BJ (cell line): Measurements from ENCODE around the gene PSMC4. TPM values are rescaled to one million over a fixed set of nuclear protein-coding genes. Genes with fewer than 3 reads are reported as not detected.

Experiments used
- CTCF ChIA-PET: fragments of 350-600 bp; formaldehyde crosslinking; extraction: SDS; loops from one replicate; lab custom pipeline; 2021; ENCODE audit warnings: antibody characterized with exemption, inconsistent platforms; lab: Yijun Ruan, JAX
- POLR2A ChIA-PET: fragments of 300-600 bp; sonication (Branson Sonifier 250); formaldehyde crosslinking; extraction: SDS; loops from one replicate; lab custom pipeline; 2021; ENCODE audit warnings: antibody characterized with exemption; lab: Charles Lee
- DNase-seq: peaks from one replicate; pipeline ENCODE4 v3.0.0-alpha.2; 2011; ENCODE audit warnings: low read depth
- H3K27me3 ChIP-seq: 2 replicates; pipeline ENCODE4 v1.6.0; 2011; ENCODE audit warnings: low read length; ENCODE audit not compliant: control insufficient read depth, insufficient read depth
- H3K36me3 ChIP-seq: 2 replicates; pipeline ENCODE4 v1.5.1; 2011; ENCODE audit warnings: low read length; ENCODE audit not compliant: control insufficient read depth, insufficient read depth
- H3K4me3 ChIP-seq: 2 replicates; pipeline ENCODE4 v1.5.1; 2011; ENCODE audit warnings: low read depth, mild to moderate bottlenecking, control low read depth, low read length
- polyA plus RNA-seq: library from polyadenylated mRNA; depleted of rRNA; stranded (reverse); fragments of >200 nt; gene quantifications from 2 replicates; pipeline ENCODE4 v1.2.3, GENCODE V29; 2011
- TF ChIP-seq, protein P1 (sequence below): IDR thresholded peaks from 2 replicates; pipeline ENCODE4 v1.5.1; 2011; ENCODE audit warnings: low read depth, mild to moderate bottlenecking, control low read depth, inconsistent platforms, low read length, moderate library complexity; ENCODE audit not compliant: insufficient read depth

Gene PSMC4
- polyA plus RNA-seq, 1 experiment, result 105 TPM

DNA sequence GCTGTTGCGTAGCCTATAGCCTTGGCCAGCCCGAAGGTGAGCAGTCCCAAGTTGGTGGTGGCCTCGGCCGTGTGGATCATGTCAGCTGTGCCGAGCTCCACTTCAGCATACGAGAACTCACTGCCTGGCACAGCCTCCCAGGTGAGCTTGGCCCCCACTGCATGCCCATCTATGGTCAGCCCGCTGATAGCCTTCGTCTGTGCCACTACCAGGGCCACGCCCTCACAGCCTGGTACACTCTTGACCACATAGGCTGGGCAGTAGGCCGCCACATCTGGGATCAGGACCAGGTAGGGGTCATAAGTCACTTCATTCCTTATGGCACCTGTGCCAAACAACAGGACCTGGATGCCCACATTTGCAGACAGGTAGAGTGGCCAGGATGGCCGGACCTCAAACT is 43.9 kb upstream of the PSMC4 start:
- Histone ChIP-seq H3K27me3 (no peaks in the 10 kb centered on the region; the same call in 1 of the 2 replicates), H3K4me3 (no peak overlapping the region), H3K36me3 (no peaks in the 10 kb centered on the region)
- ChIA-PET POLR2A (no interaction called here), CTCF (no interaction called here)
- TF ChIP-seq, protein P1, sequence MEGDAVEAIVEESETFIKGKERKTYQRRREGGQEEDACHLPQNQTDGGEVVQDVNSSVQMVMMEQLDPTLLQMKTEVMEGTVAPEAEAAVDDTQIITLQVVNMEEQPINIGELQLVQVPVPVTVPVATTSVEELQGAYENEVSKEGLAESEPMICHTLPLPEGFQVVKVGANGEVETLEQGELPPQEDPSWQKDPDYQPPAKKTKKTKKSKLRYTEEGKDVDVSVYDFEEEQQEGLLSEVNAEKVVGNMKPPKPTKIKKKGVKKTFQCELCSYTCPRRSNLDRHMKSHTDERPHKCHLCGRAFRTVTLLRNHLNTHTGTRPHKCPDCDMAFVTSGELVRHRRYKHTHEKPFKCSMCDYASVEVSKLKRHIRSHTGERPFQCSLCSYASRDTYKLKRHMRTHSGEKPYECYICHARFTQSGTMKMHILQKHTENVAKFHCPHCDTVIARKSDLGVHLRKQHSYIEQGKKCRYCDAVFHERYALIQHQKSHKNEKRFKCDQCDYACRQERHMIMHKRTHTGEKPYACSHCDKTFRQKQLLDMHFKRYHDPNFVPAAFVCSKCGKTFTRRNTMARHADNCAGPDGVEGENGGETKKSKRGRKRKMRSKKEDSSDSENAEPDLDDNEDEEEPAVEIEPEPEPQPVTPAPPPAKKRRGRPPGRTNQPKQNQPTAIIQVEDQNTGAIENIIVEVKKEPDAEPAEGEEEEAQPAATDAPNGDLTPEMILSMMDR, result no peak
- DNase-seq, result no peak

DNA sequence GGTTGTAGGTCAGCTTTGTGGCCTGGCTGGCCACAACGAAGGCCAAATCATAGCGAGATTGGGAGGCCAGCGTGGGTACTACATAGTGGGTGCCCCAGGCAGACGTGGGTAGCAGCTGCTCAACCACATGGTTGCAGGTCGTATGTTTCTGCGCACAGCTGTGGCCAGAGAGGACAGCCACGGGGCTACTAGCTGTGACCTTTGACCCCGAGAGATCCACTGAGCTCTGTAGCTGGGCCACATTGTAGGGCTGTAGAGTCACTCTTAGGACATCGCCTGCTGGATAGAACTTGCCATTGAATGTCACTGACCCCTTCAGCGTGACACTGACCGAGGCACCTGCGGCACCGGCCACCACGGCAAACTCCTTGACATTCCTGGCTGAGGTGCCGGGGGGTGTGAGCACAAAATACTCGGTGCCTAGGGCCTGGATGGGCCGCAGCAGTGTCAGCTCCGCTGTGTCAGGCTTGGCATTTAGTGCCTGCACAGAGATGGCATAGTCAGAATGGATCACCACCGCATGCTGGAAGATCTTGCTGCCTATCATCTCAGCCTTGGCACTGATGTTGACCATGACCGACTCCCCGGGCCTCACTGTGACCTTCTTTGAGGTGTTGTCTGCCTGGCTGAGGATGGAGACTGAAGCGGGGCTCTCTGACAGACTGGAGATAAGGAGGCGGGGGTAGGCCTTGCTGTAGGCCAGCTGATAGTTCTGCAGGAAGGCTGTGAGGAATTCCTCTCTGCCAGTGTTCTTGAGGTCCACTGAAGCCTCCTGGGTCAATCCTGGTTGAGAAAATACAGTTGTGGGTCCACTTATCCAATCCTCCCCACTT is 43.2 kb upstream of the PSMC4 start:
- TF ChIP-seq, protein P1, result no peak
- H3K4me3 ChIP-seq, result no peak overlapping the region
- H3K36me3 ChIP-seq, result no peaks in the 10 kb centered on the region
- ChIA-PET CTCF (no interaction called here), POLR2A (no interaction called here)
- DNase-seq, result no peak
- H3K27me3 ChIP-seq, result no peaks in the 10 kb centered on the region

DNA sequence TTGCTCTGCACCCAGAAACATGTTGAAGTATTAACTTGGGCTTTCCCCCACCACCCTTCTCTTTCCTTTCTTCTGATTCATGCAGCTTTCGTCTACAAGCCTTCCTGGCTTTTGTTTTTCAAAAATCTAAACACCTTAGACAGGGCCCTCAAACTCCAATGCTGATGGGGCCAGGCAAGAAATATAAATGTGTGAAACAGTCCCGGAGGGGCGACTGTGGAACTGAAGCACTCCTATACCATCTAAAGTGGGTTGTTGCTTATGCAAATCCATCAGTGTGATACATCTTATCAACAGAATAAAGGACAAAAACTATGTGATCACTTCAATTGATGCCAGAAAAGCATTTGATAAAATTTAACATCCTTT is 42.6 kb upstream of the PSMC4 start:
- CTCF ChIA-PET, result no interaction called here
- no peaks in the 10 kb centered on the region for H3K36me3 ChIP-seq

DNA sequence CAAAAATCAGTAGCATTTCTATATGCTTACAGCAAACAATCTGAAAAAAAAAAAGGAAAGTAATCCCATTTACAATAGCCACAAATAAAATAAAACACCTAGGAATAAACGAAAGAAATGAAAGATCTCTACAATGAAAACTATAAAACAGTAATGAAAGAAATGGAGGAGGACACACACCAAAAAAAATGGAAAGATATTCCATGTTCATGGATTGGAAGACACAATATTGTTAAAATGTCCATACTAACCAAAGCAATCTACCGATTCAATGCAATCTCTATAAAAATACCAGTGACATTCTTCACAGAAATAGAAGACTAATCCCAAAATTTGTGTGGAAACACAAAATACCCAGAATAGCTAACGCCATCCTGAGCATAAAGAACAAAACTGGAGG is 41.2 kb upstream of the PSMC4 start:
- ChIA-PET CTCF (no interaction called here), POLR2A (no interaction called here)
- TF ChIP-seq, protein P1, result no peak
- H3K36me3 ChIP-seq, result no peaks in the 10 kb centered on the region
- no peak overlapping the region for H3K4me3 ChIP-seq
- no peaks in the 10 kb centered on the region for H3K27me3 ChIP-seq
- no peak for DNase-seq

More for the DNA sequence above, 42.6 kb upstream of the PSMC4 start:
- no peaks in the 10 kb centered on the region for H3K27me3 ChIP-seq
- H3K4me3 ChIP-seq, result no peak overlapping the region
- POLR2A ChIA-PET, result no interaction called here
- no peak for DNase-seq
- TF ChIP-seq, protein P1, result no peak

DNA sequence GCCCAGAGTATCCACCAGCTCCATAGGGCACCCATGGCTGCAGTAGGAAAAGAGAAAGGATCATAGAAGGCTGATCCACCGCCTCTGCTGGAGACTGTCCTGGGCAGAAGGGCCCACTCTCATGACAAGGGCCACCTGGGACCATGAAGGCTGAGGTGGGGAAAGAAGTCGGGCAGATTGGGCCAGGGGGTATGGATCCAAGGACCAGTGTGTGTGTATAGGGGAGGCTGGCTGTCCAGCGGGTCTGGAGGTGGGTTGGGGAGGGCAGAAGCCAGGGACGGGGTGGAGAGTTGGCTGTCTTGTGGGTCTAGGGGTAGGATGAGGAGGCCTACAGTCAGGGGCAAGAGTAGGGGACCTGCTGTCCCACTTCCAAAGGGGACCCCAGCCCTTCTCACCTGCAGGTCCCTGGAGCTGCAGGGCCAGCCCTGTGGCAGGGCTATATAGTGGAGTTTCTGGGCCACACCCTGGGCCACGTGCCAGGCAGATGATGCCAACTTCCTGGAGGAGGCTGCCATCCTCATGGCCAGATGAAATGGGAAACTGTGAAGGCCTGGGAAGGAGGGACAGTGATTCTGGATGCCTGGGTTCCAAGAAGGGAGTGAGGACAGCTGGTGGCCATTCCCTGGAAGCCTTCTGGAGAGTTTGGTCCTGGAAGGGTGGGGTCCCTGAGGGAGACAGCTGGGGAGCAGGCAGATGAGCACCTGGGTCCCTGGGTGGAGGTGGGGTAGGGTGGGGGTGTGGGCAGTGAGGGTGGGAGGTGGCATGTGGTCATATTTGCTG is 36.2 kb upstream of the PSMC4 start, which contains the start of gene FCGBP:
TSS of gene FCGBP (minus strand) at position 51 of the 780 bp plus-strand sequence.
- no peak within 1 kb of the TSS for H3K4me3 ChIP-seq
- no peak for DNase-seq
- no peaks in the 10 kb centered on the region for H3K27me3 ChIP-seq
- H3K36me3 ChIP-seq, result no peaks in the 10 kb centered on the region
- ChIA-PET CTCF (no interaction called here), POLR2A (no interaction called here)
- TF ChIP-seq, protein P1, result no peak
